GM21515 (cell line): Measurements from ENCODE around the gene MFRP.
A peak's percentile ranks its signal among the peaks of the same experiment; 100 is the strongest.
"Not testable (repeated sequence)": the region's sequence is repeated elsewhere in the genome, so short reads cannot be mapped to it uniquely, and the experiment has no call there.

Source experiments
- ATAC-seq: cut with Tn5 transposase; IDR thresholded peaks from one replicate; pipeline ENCODE4 v1.9.1; 2021; ENCODE audit not compliant: unreplicated experiment

Gene MFRP

GRCh38 chr11:119346605-119347004 lies at the start of gene MFRP:
Gene MFRP (minus strand): TSS chr11:119346705. CDS start chr11:119346513, 192 bp downstream.
- no peak for ATAC-seq

GRCh38 chr11:119391275-119391674 lies 44.8 kb upstream of the MFRP start:
- no peak for ATAC-seq

- ATAC-seq, result no peak
Observed at GRCh38 chr11:119389611-119390254, 43.2 kb upstream of the MFRP start.

GRCh38 chr11:119388103-119388502 lies 41.6 kb upstream of the MFRP start:
- ATAC-seq, result no peak

- no peak for ATAC-seq
Observed at GRCh38 chr11:119384332-119384731, 37.8 kb upstream of the MFRP start.

- ATAC-seq, result not testable (repeated sequence)
Observed at GRCh38 chr11:119382513-119382912, 36.0 kb upstream of the MFRP start.

- ATAC-seq, result no peak
Observed at GRCh38 chr11:119382101-119382500, 35.6 kb upstream of the MFRP start.

GRCh38 chr11:119381181-119381988 lies 34.9 kb upstream of the MFRP start, which contains the start of gene USP2:
Gene USP2 (minus strand): TSS chr11:119381690. CDS start chr11:119373480, 8,210 bp downstream.
- ATAC-seq, result peak; percentile 98

GRCh38 chr11:119380827-119381180 lies 34.3 kb upstream of the MFRP start:
- ATAC-seq, result no peak

GRCh38 chr11:119380160-119380826 lies 33.8 kb upstream of the MFRP start:
- no peak for ATAC-seq

- no peak for ATAC-seq
Observed at GRCh38 chr11:119378851-119379465, 32.5 kb upstream of the MFRP start.

- ATAC-seq, result no peak
Observed at GRCh38 chr11:119377961-119378667, 31.6 kb upstream of the MFRP start.

- ATAC-seq, result no peak
Observed at GRCh38 chr11:119377112-119377901, 30.8 kb upstream of the MFRP start.

GRCh38 chr11:119376197-119376847 lies 29.8 kb upstream of the MFRP start:
- ATAC-seq, result no peak

- no peak for ATAC-seq
Observed at GRCh38 chr11:119375337-119376196, 29.1 kb upstream of the MFRP start.

GRCh38 chr11:119374632-119375336 lies 28.3 kb upstream of the MFRP start:
- ATAC-seq, result no peak

GRCh38 chr11:119373921-119374631 lies 27.6 kb upstream of the MFRP start:
- ATAC-seq, result no peak
